ENCODE measurements around the gene SNX25.
"Not testable (repeated sequence)": the region's sequence is repeated elsewhere in the genome, so short reads cannot be mapped to it uniquely, and the experiment has no call there.

Gene SNX25

GRCh38 chr4:185229021-185229818 lies 19.8 kb downstream of the SNX25 start:
- DNase-seq (ENCODE audit: low spot score) = no peak
- FAIRE-seq = no peak

GRCh38 chr4:185232370-185232769 lies 23.0 kb downstream of the SNX25 start:
- FAIRE-seq (no peak), DNase-seq (ENCODE audit: low spot score) (no peak)

GRCh38 chr4:185235119-185235842 lies 25.9 kb downstream of the SNX25 start:
- DNase-seq (ENCODE audit: low spot score) (no peak), FAIRE-seq (no peak)

GRCh38 chr4:185235843-185236503 lies 26.6 kb downstream of the SNX25 start:
- DNase-seq (ENCODE audit: low spot score) = no peak
- no peak for FAIRE-seq

GRCh38 chr4:185237175-185237574 lies 27.8 kb downstream of the SNX25 start:
- FAIRE-seq = no peak
- DNase-seq (ENCODE audit: low spot score) = no peak

GRCh38 chr4:185238215-185238681 lies 28.9 kb downstream of the SNX25 start:
- FAIRE-seq = no peak
- DNase-seq (ENCODE audit: low spot score) = no peak

GRCh38 chr4:185238750-185239149 lies 29.4 kb downstream of the SNX25 start:
- no peak for FAIRE-seq

GRCh38 chr4:185240486-185240885 lies 31.1 kb downstream of the SNX25 start:
- not testable (repeated sequence) for FAIRE-seq; DNase-seq (ENCODE audit: low spot score)

More at GRCh38 chr4:185238750-185239149, 29.4 kb downstream of the SNX25 start:
- no peak for DNase-seq (ENCODE audit: low spot score)

- FAIRE-seq = no peak
- DNase-seq (ENCODE audit: low spot score) = no peak
Measured at GRCh38 chr4:185242749-185243533, 33.5 kb downstream of the SNX25 start.

GRCh38 chr4:185243879-185244278 lies 34.5 kb downstream of the SNX25 start:
- DNase-seq (ENCODE audit: low spot score) (no peak), FAIRE-seq (no peak)

- DNase-seq (ENCODE audit: low spot score) (no peak), FAIRE-seq (no peak)
Measured at GRCh38 chr4:185244763-185245162, 35.4 kb downstream of the SNX25 start.

- DNase-seq (ENCODE audit: low spot score) = no peak
- FAIRE-seq = no peak
Measured at GRCh38 chr4:185246453-185246852, 37.1 kb downstream of the SNX25 start.

GRCh38 chr4:185247151-185247550 lies 37.8 kb downstream of the SNX25 start:
- no peak for FAIRE-seq

GRCh38 chr4:185248393-185249039 lies 39.1 kb downstream of the SNX25 start:
- FAIRE-seq (no peak), DNase-seq (ENCODE audit: low spot score) (no peak)

More at GRCh38 chr4:185247151-185247550, 37.8 kb downstream of the SNX25 start:
- no peak for DNase-seq (ENCODE audit: low spot score)

- DNase-seq (ENCODE audit: low spot score) (no peak), FAIRE-seq (no peak)
Measured at GRCh38 chr4:185249105-185249504, 39.7 kb downstream of the SNX25 start.

GRCh38 chr4:185254434-185254833 lies 45.0 kb downstream of the SNX25 start:
- DNase-seq (ENCODE audit: low spot score) (peak; percentile 18), FAIRE-seq (no peak)

GRCh38 chr4:185255868-185256267 lies 46.5 kb downstream of the SNX25 start:
- DNase-seq (ENCODE audit: low spot score) = no peak
- FAIRE-seq = no peak

GRCh38 chr4:185256446-185256845 lies 47.0 kb downstream of the SNX25 start:
- FAIRE-seq = no peak
- peak; percentile 43 for DNase-seq (ENCODE audit: low spot score)

- FAIRE-seq = no peak
- no peak for DNase-seq (ENCODE audit: low spot score)
Measured at GRCh38 chr4:185257086-185257485, 47.7 kb downstream of the SNX25 start.

- no peak for FAIRE-seq
- no peak for DNase-seq (ENCODE audit: low spot score)
Measured at GRCh38 chr4:185257694-185258093, 48.3 kb downstream of the SNX25 start.

GRCh38 chr4:185258741-185259140 lies 49.3 kb downstream of the SNX25 start:
- FAIRE-seq (peak; percentile 96), DNase-seq (ENCODE audit: low spot score) (peak; percentile 17)

Measured in urothelium cell line (cell line).